ENCODE results near the gene KCNQ5. TPM values are rescaled to one million over a fixed set of nuclear protein-coding genes. Genes with fewer than 3 reads are reported as not detected.

KCNQ5 gene
- total RNA-seq, 1 experiment from 2014 or later = 2.0 TPM

DNA sequence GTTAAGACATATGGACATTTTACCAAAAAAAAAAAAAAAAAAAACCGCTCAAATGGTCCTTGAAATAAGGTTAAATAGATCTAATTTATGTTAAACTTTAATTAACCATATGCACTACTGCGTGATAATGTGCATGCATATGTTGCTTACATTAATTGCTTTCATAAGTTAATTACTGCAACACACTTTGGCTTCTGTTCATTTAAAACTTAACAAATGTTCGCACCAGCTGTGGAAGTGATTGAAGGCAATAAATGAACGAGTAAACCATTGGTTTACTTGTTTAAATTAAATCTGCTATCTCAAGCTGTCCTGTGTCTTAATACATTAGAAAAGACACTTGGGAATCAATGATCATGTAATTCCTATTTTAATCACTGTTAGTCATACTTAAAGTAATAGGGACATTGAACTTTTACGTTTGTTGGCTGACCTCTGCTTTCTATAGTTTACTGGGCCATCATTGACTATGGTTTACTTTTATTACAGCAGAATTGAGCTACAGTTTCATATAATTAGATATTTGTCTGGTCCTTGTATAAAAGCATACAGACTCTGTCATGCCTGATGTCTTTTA is 308.8 kb downstream of the KCNQ5 start (continued):
- TF ChIP-seq NR2C2 (CRISPR knock-in tag; IDR thresholded peaks at IDR 0.05) = no peak
- TF ChIP-seq, protein P1, sequence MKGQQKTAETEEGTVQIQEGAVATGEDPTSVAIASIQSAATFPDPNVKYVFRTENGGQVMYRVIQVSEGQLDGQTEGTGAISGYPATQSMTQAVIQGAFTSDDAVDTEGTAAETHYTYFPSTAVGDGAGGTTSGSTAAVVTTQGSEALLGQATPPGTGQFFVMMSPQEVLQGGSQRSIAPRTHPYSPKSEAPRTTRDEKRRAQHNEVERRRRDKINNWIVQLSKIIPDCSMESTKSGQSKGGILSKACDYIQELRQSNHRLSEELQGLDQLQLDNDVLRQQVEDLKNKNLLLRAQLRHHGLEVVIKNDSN (CRISPR knock-in tag; IDR thresholded peaks at IDR 0.05) = no peak
- no peak for TF ChIP-seq GRHL2 (CRISPR knock-in tag; IDR thresholded peaks at IDR 0.05; ENCODE audit: insufficient replicate concordance, severe bottlenecking)
- TF ChIP-seq, protein P2, sequence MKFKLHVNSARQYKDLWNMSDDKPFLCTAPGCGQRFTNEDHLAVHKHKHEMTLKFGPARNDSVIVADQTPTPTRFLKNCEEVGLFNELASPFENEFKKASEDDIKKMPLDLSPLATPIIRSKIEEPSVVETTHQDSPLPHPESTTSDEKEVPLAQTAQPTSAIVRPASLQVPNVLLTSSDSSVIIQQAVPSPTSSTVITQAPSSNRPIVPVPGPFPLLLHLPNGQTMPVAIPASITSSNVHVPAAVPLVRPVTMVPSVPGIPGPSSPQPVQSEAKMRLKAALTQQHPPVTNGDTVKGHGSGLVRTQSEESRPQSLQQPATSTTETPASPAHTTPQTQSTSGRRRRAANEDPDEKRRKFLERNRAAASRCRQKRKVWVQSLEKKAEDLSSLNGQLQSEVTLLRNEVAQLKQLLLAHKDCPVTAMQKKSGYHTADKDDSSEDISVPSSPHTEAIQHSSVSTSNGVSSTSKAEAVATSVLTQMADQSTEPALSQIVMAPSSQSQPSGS (CRISPR knock-in tag; IDR thresholded peaks at IDR 0.05; ENCODE audit: borderline replicate concordance, low read depth) = no peak
- TF ChIP-seq MYBL2 (CRISPR knock-in tag; IDR thresholded peaks at IDR 0.05) = no peak
- no peak for TF ChIP-seq PRRX2 (CRISPR knock-in tag; IDR thresholded peaks at IDR 0.05)
- TF ChIP-seq, protein P3, sequence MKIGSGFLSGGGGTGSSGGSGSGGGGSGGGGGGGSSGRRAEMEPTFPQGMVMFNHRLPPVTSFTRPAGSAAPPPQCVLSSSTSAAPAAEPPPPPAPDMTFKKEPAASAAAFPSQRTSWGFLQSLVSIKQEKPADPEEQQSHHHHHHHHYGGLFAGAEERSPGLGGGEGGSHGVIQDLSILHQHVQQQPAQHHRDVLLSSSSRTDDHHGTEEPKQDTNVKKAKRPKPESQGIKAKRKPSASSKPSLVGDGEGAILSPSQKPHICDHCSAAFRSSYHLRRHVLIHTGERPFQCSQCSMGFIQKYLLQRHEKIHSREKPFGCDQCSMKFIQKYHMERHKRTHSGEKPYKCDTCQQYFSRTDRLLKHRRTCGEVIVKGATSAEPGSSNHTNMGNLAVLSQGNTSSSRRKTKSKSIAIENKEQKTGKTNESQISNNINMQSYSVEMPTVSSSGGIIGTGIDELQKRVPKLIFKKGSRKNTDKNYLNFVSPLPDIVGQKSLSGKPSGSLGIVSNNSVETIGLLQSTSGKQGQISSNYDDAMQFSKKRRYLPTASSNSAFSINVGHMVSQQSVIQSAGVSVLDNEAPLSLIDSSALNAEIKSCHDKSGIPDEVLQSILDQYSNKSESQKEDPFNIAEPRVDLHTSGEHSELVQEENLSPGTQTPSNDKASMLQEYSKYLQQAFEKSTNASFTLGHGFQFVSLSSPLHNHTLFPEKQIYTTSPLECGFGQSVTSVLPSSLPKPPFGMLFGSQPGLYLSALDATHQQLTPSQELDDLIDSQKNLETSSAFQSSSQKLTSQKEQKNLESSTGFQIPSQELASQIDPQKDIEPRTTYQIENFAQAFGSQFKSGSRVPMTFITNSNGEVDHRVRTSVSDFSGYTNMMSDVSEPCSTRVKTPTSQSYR (CRISPR knock-in tag; IDR thresholded peaks at IDR 0.05) = no peak
- no peak for TF ChIP-seq NFYB (CRISPR knock-in tag; conservative IDR thresholded peaks at IDR 0.05; ENCODE audit: low read depth)
- no peak for TF ChIP-seq ZNF232 (CRISPR knock-in tag; IDR thresholded peaks at IDR 0.05)
- TF ChIP-seq ZNF396 (CRISPR knock-in tag; IDR thresholded peaks at IDR 0.05; ENCODE audit: borderline replicate concordance) = no peak
- TF ChIP-seq, protein P4, sequence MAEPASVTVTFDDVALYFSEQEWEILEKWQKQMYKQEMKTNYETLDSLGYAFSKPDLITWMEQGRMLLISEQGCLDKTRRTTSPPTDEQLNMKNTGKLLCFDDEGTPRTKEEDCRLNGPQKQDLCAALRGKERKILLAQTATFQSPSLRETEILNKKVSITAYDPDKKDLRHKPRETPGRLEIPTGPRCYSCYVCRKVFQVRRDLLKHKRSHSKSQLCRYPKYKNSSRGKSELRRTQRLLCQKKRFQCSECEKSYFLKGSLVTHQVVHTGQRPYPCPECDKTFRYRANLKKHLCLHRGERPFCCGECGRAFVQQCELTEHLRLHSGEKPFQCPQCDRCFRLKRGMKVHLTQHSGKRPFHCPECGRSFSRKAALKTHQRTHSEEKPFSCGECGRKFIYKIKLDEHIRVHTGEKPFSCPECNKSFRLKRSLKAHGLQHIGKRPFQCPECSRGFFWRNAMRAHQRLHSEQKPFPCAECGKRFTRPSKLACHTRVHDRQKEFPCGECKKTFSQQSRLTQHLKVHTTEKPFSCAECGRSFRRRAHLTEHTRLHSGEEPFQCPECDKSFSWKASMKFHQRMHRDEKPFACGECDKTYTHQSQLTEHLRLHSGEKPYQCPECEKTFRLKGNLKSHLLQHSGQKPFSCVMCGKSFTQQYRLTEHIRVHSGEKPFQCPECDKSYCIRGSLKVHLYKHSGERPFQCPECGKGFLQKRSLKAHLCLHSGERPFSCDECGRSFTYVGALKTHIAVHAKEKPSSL (CRISPR knock-in tag; conservative IDR thresholded peaks at IDR 0.05) = no peak
- TF ChIP-seq, protein P5, sequence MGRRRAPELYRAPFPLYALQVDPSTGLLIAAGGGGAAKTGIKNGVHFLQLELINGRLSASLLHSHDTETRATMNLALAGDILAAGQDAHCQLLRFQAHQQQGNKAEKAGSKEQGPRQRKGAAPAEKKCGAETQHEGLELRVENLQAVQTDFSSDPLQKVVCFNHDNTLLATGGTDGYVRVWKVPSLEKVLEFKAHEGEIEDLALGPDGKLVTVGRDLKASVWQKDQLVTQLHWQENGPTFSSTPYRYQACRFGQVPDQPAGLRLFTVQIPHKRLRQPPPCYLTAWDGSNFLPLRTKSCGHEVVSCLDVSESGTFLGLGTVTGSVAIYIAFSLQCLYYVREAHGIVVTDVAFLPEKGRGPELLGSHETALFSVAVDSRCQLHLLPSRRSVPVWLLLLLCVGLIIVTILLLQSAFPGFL (CRISPR knock-in tag; IDR thresholded peaks at IDR 0.05; ENCODE audit: borderline replicate concordance) = no peak

DNA sequence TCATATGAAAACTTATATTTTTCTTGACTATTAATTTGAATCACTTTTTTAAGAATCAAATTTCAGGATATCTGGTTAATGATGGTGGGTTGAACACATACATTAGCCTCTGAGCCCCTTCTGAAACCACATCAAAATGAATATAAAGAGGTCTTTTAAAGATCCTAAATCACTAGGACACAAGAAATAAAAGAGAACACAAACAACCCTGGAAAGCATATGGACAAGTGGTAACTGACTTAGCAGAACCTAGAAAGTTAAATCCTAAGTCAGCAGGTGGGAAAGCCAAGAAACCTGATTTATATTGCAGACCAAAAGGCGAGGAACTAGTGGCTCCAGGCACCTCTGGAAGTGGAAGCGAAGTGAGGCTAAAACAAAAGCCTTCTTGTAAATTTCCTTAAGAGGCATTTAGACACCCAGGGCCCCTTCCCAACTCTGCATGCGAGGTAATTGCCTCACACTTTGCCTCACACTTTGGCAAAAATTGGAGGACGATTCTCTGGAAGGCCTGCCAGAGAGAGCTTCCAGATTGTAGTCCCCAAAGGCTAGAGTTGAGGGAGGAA is 309.5 kb downstream of the KCNQ5 start:
- Mint-ChIP-seq H3K9me3 (no peaks in the 10 kb centered on the region), H3K4me1 (peaks cover 10% of the 10 kb centered on the region), H3K4me3 (no peak overlapping the region), H3K36me3 (no peaks in the 10 kb centered on the region), H3K27ac (no peak overlapping the region; the same call in 1 of the 2 replicates), H3K27me3 (ENCODE audit: low read depth) (no peaks in the 10 kb centered on the region)
- ATAC-seq (peak; percentile 55), DNase-seq (ENCODE audit: low spot score) (no peak)
- POLR2A ChIA-PET = no interaction called here
- CTCF ChIA-PET = interaction anchor here (1.0 to 1.2 kb wide), 2 partner anchors 203 to 315 kb away, joined by 3 to 4 read pairs; no protein-coding TSS in a partner anchor
- no peak for TF ChIP-seq JUN (CRISPR knock-in tag; IDR thresholded peaks at IDR 0.05)
- no peak for TF ChIP-seq JAZF1 (CRISPR knock-in tag; IDR thresholded peaks at IDR 0.05)
- TF ChIP-seq, protein P6, sequence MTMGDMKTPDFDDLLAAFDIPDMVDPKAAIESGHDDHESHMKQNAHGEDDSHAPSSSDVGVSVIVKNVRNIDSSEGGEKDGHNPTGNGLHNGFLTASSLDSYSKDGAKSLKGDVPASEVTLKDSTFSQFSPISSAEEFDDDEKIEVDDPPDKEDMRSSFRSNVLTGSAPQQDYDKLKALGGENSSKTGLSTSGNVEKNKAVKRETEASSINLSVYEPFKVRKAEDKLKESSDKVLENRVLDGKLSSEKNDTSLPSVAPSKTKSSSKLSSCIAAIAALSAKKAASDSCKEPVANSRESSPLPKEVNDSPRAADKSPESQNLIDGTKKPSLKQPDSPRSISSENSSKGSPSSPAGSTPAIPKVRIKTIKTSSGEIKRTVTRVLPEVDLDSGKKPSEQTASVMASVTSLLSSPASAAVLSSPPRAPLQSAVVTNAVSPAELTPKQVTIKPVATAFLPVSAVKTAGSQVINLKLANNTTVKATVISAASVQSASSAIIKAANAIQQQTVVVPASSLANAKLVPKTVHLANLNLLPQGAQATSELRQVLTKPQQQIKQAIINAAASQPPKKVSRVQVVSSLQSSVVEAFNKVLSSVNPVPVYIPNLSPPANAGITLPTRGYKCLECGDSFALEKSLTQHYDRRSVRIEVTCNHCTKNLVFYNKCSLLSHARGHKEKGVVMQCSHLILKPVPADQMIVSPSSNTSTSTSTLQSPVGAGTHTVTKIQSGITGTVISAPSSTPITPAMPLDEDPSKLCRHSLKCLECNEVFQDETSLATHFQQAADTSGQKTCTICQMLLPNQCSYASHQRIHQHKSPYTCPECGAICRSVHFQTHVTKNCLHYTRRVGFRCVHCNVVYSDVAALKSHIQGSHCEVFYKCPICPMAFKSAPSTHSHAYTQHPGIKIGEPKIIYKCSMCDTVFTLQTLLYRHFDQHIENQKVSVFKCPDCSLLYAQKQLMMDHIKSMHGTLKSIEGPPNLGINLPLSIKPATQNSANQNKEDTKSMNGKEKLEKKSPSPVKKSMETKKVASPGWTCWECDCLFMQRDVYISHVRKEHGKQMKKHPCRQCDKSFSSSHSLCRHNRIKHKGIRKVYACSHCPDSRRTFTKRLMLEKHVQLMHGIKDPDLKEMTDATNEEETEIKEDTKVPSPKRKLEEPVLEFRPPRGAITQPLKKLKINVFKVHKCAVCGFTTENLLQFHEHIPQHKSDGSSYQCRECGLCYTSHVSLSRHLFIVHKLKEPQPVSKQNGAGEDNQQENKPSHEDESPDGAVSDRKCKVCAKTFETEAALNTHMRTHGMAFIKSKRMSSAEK (CRISPR knock-in tag; IDR thresholded peaks at IDR 0.05; ENCODE audit: borderline replicate concordance) = no peak
- TF ChIP-seq ZNF232 (CRISPR knock-in tag; IDR thresholded peaks at IDR 0.05) = no peak
- no peak for TF ChIP-seq ZBTB21 (CRISPR knock-in tag; IDR thresholded peaks at IDR 0.05; ENCODE audit: borderline replicate concordance)
- TF ChIP-seq, protein P7, sequence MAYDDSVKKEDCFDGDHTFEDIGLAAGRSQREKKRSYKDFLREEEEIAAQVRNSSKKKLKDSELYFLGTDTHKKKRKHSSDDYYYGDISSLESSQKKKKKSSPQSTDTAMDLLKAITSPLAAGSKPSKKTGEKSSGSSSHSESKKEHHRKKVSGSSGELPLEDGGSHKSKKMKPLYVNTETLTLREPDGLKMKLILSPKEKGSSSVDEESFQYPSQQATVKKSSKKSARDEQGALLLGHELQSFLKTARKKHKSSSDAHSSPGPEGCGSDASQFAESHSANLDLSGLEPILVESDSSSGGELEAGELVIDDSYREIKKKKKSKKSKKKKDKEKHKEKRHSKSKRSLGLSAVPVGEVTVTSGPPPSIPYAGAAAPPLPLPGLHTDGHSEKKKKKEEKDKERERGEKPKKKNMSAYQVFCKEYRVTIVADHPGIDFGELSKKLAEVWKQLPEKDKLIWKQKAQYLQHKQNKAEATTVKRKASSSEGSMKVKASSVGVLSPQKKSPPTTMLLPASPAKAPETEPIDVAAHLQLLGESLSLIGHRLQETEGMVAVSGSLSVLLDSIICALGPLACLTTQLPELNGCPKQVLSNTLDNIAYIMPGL (CRISPR knock-in tag; IDR thresholded peaks at IDR 0.05) = no peak
- TF ChIP-seq, protein P8, sequence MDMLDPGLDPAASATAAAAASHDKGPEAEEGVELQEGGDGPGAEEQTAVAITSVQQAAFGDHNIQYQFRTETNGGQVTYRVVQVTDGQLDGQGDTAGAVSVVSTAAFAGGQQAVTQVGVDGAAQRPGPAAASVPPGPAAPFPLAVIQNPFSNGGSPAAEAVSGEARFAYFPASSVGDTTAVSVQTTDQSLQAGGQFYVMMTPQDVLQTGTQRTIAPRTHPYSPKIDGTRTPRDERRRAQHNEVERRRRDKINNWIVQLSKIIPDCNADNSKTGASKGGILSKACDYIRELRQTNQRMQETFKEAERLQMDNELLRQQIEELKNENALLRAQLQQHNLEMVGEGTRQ (CRISPR knock-in tag; IDR thresholded peaks at IDR 0.05) = no peak
- no peak for TF ChIP-seq GABPB1 (CRISPR knock-in tag; IDR thresholded peaks at IDR 0.05)

Measured in WTC11 (cell line).